LNCAP (cell line): ENCODE results near the gene C4A.
"Not testable (repeated sequence)": the region's sequence is repeated elsewhere in the genome, so short reads cannot be mapped to it uniquely, and the experiment has no call there.

Experiments used
- CTCF ChIP-seq: fragments of 450-650 bp; IDR thresholded peaks from 2 replicates; pipeline ENCODE4 v1.5.1; 2017; ENCODE audit warnings: mild to moderate bottlenecking

C4A gene

GRCh38 chr6:31981744-31982143 is at the start of gene C4A:
Gene C4A, plus strand, starts transcription at chr6:31982057. Its CDS starts 51 bp downstream, at chr6:31982108.
- TF ChIP-seq CTCF = not testable (repeated sequence)

- TF ChIP-seq CTCF = no peak
Observed at GRCh38 chr6:31933537-31933936, 48.3 kb upstream of the C4A start.

- no peak for TF ChIP-seq CTCF
Observed at GRCh38 chr6:31935021-31935420, 46.8 kb upstream of the C4A start.

GRCh38 chr6:31935823-31936222 is 46.0 kb upstream of the C4A start:
- TF ChIP-seq CTCF = no peak

- no peak for TF ChIP-seq CTCF
Observed at GRCh38 chr6:31940256-31940664, 41.6 kb upstream of the C4A start.

- no peak for TF ChIP-seq CTCF
Observed at GRCh38 chr6:31943742-31944141, 38.1 kb upstream of the C4A start.

GRCh38 chr6:31945154-31945506 is 36.7 kb upstream of the C4A start:
- no peak for TF ChIP-seq CTCF
